Gastroesophageal sphincter (tissue), 4 donors: ENCODE results near the gene RIMS3. TPM values are rescaled to one million over a fixed set of nuclear protein-coding genes. Genes with fewer than 3 reads are reported as not detected.

Experiments
- ATAC-seq: fragments of 150-250 bp; one replicate; pipeline ENCODE4 v1.9.1; 2016; ENCODE audit warnings: mild to moderate bottlenecking, moderate library complexity
- H3K27ac ChIP-seq, 4 donors: fragments of 200-600 bp; sonication (generic) in 3 of 4; 1 replicate in 3 of 4; 2 replicates in 1 of 4; pipeline ENCODE4 v1.5.1; 2016 to 2019
- H3K27me3 ChIP-seq: fragments of 200-600 bp; sonication (generic); one replicate; pipeline ENCODE4 v1.5.1; 2019
- H3K36me3 ChIP-seq, 2 donors: fragments of 200-600 bp; sonication (generic); one replicate each; pipeline ENCODE4 v1.5.1; 2019; ENCODE audit warnings: control low read depth in 1 of 2
- H3K4me1 ChIP-seq, 3 donors: fragments of 200-600 bp; sonication (generic); 1 replicate in 2 of 3; 2 replicates in 1 of 3; pipeline ENCODE4 v1.5.1; 2016 to 2019; ENCODE audit warnings: control low read depth in 2 of 3
- H3K4me3 ChIP-seq, 2 donors: fragments of 200-600 bp; sonication (generic); one replicate each; pipeline ENCODE4 v1.5.1; 2019; ENCODE audit warnings: mild to moderate bottlenecking in 1 of 2, moderate library complexity in 1 of 2
- H3K9me3 ChIP-seq, 3 donors: fragments of 200-600 bp; sonication (generic); one replicate each; pipeline ENCODE4 v1.5.1; 2017 to 2019; ENCODE audit warnings: control low read depth in 2 of 3
- CTCF ChIP-seq, 4 experiments: fragments of 200-600 bp in 2 of 4; fragments of 450-650 bp in 2 of 4; sonication (generic) in 1 of 4; IDR thresholded peaks; one replicate each; pipeline ENCODE4 v1.5.1; 2017 to 2019; ENCODE audit warnings: antibody characterized with exemption in 4 of 4, mild to moderate bottlenecking in 2 of 4, moderate library complexity in 2 of 4
- EP300 ChIP-seq: sonication (generic); formaldehyde crosslinking; IDR thresholded peaks from one replicate; pipeline ENCODE4 v1.6.1; 2017; ENCODE audit warnings: antibody characterized with exemption, mild to moderate bottlenecking
- POLR2A ChIP-seq, 2 donors: fragments of 450-650 bp; IDR thresholded peaks; one replicate each; pipeline ENCODE4 v1.6.1; 2017; ENCODE audit warnings: antibody characterized with exemption in 2 of 2, mild to moderate bottlenecking in 2 of 2, moderate library complexity in 1 of 2
- POLR2AphosphoS5 ChIP-seq: sonication (generic); formaldehyde crosslinking; IDR thresholded peaks from one replicate; pipeline ENCODE4 v1.6.1; 2017; ENCODE audit warnings: antibody characterized with exemption
- WGBS, 2 donors: methylation state at CpG; one replicate each; pipeline ENCODE4 v1.1.5; 2018; ENCODE audit warnings: low coverage in 1 of 2; 5-methylcytosine and 5-hydroxymethylcytosine counted together
- total RNA-seq, 4 donors: library from RNA; depleted of rRNA; stranded (reverse); fragments of >200 nt; gene quantifications; one replicate each; pipeline ENCODE4 v1.1.0, GENCODE V29; 2016

The RIMS3 gene
- total RNA-seq, 4 donors from 2014 or later = 4.4 to 23.6 (median 10.0) TPM

- Histone ChIP-seq H3K27ac (peak overlapping the region; percentile 77 to 98 (median 82)), H3K9me3 (no peaks in the 10 kb centered on the region), H3K27me3 (no peaks in the 10 kb centered on the region), H3K4me1 (peaks cover 5 to 73% (median 29%) of the 10 kb centered on the region in 3 donors), H3K36me3 (no peaks in the 10 kb centered on the region), H3K4me3 (peak overlapping the region; percentile 47 to 100)
- ATAC-seq = no peak
- TF ChIP-seq CTCF (IDR thresholded peaks at IDR 0.05) = no peak
- TF ChIP-seq POLR2A (IDR thresholded peaks at IDR 0.05) = no peak
- no peak for TF ChIP-seq EP300
- TF ChIP-seq POLR2AphosphoS5 = no peak
- 10 to 11% methylated on average over 7 of the region's 7 CpGs for WGBS, 2 donors
Observed at GRCh38 chr1:40710581-40711315, 45.3 kb upstream of the RIMS3 start.

- Histone ChIP-seq H3K4me1 (peaks cover 5 to 69% (median 25%) of the 10 kb centered on the region in 3 donors), H3K36me3 (no peaks in the 10 kb centered on the region), H3K9me3 (no peaks in the 10 kb centered on the region), H3K27ac (peak overlapping the region; percentile 81 to 98 (median 82)), H3K27me3 (no peaks in the 10 kb centered on the region), H3K4me3 (peak overlapping the region; percentile 47 to 100)
- 0 to 8% methylated on average over 3 of the region's 3 CpGs for WGBS, 2 donors
- ATAC-seq = no peak
- TF ChIP-seq CTCF (IDR thresholded peaks at IDR 0.05) (no peak), POLR2AphosphoS5 (no peak)
Observed at GRCh38 chr1:40709802-40710278, 44.4 kb upstream of the RIMS3 start.

GRCh38 chr1:40709100-40709801 lies 43.8 kb upstream of the RIMS3 start:
- H3K27ac ChIP-seq = peak overlapping the region; percentile 81 to 98 (median 82)
- no peaks in the 10 kb centered on the region for H3K36me3 ChIP-seq
- no peaks in the 10 kb centered on the region for H3K27me3 ChIP-seq
- peaks cover 5 to 68% (median 25%) of the 10 kb centered on the region in 3 donors for H3K4me1 ChIP-seq
- TF ChIP-seq POLR2A (IDR thresholded peaks at IDR 0.05) (peak in 1 of 2 donors; percentile 19), POLR2AphosphoS5 (peak; percentile 27), CTCF (IDR thresholded peaks at IDR 0.05) (no peak)
- peak overlapping the region; percentile 47 to 100 for H3K4me3 ChIP-seq
- peak; percentile 94 for ATAC-seq
- no peaks in the 10 kb centered on the region for H3K9me3 ChIP-seq
- WGBS, 2 donors = 0% methylated on average over 4 to 10 of the region's 10 CpGs

GRCh38 chr1:40708750-40709099 lies 43.2 kb upstream of the RIMS3 start:
- peak in 1 of 2 donors; percentile 7 for TF ChIP-seq POLR2A (IDR thresholded peaks at IDR 0.05)
- no peak for TF ChIP-seq EP300
- Histone ChIP-seq H3K4me3 (peak overlapping the region; percentile 47 to 100), H3K4me1 (peaks cover 1 to 68% (median 21%) of the 10 kb centered on the region in 3 donors), H3K9me3 (no peaks in the 10 kb centered on the region), H3K27me3 (no peaks in the 10 kb centered on the region), H3K27ac (peak overlapping the region; percentile 81 to 98 (median 82)), H3K36me3 (no peaks in the 10 kb centered on the region)
- ATAC-seq = peak; percentile 63
- 0 to 3% methylated on average over 3 of the region's 3 CpGs for WGBS, 2 donors

- no peak overlapping the region for H3K27ac ChIP-seq
- 92 to 100% methylated on average over 1 of the region's 4 CpGs for WGBS, 2 donors
- H3K36me3 ChIP-seq = no peaks in the 10 kb centered on the region
- no peak for ATAC-seq
- H3K9me3 ChIP-seq = no peaks in the 10 kb centered on the region
- peaks cover 2 to 68% (median 11%) of the 10 kb centered on the region in 3 donors for H3K4me1 ChIP-seq
- H3K27me3 ChIP-seq = no peaks in the 10 kb centered on the region
- no peak overlapping the region for H3K4me3 ChIP-seq
- TF ChIP-seq EP300 (no peak), POLR2A (IDR thresholded peaks at IDR 0.05) (no peak), POLR2AphosphoS5 (no peak), CTCF (IDR thresholded peaks at IDR 0.05) (no peak)
Observed at GRCh38 chr1:40706626-40707025, 41.1 kb upstream of the RIMS3 start.
